Progenitor cell of endocrine pancreas (in vitro differentiated cells): Measurements from ENCODE around the gene ZBTB34. TPM values are rescaled to one million over a fixed set of nuclear protein-coding genes. Genes with fewer than 3 reads are reported as not detected.
"Not testable (repeated sequence)": the region's sequence is repeated elsewhere in the genome, so short reads cannot be mapped to it uniquely, and the experiment has no call there.

ENCODE experiments used
- DNase-seq: peaks from one replicate; pipeline ENCODE4 v3.0.0; 2021; ENCODE audit warnings: low spot score; ENCODE audit not compliant: unreplicated experiment
- H3K27ac Mint-ChIP-seq: 2 replicates; pipeline ENCODE4 v1.8.0; 2021; ENCODE audit warnings: mild to moderate bottlenecking, moderate library complexity, mixed read lengths
- H3K27me3 Mint-ChIP-seq: 2 replicates; pipeline ENCODE4 v1.8.0; 2021; ENCODE audit warnings: mixed read lengths
- H3K36me3 Mint-ChIP-seq: 2 replicates; pipeline ENCODE4 v1.8.0; 2022; ENCODE audit warnings: mixed read lengths; ENCODE audit not compliant: insufficient read depth
- H3K4me1 Mint-ChIP-seq: 2 replicates; pipeline ENCODE4 v1.8.0; 2021; ENCODE audit warnings: low read depth, mixed read lengths
- H3K4me3 Mint-ChIP-seq: 2 replicates; pipeline ENCODE4 v1.8.0; 2021; ENCODE audit warnings: low read depth, mild to moderate bottlenecking, moderate library complexity, mixed read lengths
- H3K9me3 Mint-ChIP-seq: 2 replicates; pipeline ENCODE4 v1.8.0; 2021; ENCODE audit warnings: low read depth, mixed read lengths
- total RNA-seq: library from RNA; stranded (reverse); gene quantifications from 2 replicates; pipeline ENCODE4 v1.2.1, GENCODE V29; 2021
- TF ChIP-seq, protein P1 (sequence below): fragments of 200-600 bp; sonication (generic); IDR thresholded peaks from one replicate; pipeline ENCODE4 v1.5.0; 2021; ENCODE audit warnings: antibody characterized with exemption, mild to moderate bottlenecking; ENCODE audit not compliant: unreplicated experiment

ZBTB34 gene
- total RNA-seq, 1 donor from 2014 or later: 21.5 TPM

DNA sequence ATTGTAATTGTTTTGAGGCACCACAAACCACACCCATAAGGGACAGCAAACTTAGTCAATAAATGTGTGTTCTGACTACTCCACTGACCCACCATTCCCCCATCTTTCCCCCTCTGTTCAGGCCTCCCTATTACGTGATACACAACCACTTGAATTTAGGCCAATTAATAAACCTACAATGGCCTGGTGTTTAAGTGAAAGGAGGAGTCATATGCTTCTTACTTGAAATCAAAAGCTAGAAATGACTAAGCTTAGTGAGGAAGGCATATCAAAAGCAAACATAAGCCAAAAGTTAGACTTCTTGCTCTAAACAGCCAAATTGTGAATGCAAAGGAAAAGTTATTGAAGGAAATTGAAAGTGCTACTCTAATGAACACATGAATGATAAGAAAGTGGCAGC, 41.0 kb upstream of the ZBTB34 start:
- TF ChIP-seq, protein P1, sequence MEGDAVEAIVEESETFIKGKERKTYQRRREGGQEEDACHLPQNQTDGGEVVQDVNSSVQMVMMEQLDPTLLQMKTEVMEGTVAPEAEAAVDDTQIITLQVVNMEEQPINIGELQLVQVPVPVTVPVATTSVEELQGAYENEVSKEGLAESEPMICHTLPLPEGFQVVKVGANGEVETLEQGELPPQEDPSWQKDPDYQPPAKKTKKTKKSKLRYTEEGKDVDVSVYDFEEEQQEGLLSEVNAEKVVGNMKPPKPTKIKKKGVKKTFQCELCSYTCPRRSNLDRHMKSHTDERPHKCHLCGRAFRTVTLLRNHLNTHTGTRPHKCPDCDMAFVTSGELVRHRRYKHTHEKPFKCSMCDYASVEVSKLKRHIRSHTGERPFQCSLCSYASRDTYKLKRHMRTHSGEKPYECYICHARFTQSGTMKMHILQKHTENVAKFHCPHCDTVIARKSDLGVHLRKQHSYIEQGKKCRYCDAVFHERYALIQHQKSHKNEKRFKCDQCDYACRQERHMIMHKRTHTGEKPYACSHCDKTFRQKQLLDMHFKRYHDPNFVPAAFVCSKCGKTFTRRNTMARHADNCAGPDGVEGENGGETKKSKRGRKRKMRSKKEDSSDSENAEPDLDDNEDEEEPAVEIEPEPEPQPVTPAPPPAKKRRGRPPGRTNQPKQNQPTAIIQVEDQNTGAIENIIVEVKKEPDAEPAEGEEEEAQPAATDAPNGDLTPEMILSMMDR: no peak
- no peak for DNase-seq
- H3K36me3 Mint-ChIP-seq: peaks cover 56% of the 10 kb centered on the region
- H3K27ac Mint-ChIP-seq: no peak overlapping the region
- peaks cover 8% of the 10 kb centered on the region for H3K4me1 Mint-ChIP-seq
- peaks cover 23% of the 10 kb centered on the region for H3K9me3 Mint-ChIP-seq
- no peaks in the 10 kb centered on the region for H3K27me3 Mint-ChIP-seq
- no peak overlapping the region for H3K4me3 Mint-ChIP-seq

DNA sequence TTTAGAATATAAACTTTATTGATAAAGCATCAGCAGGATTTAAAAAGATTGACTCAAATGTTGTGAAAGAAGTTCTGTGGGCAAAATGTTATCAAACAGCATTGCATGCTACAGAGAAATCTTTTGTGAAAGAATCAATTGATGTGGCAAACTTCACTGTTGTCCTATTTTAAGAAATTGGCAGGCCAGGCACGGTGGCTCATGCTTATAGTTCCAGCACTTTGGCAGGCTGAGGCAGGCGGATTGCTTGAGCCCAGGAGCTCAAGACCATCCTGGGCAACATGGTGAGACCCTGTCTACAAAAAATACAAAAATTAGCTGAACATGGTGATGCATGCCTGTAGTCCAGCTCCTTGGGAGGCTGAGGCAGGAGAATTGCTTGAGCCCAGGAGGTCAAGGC, 38.2 kb upstream of the ZBTB34 start:
- TF ChIP-seq, protein P1: no peak
- no peak overlapping the region for H3K4me3 Mint-ChIP-seq
- H3K9me3 Mint-ChIP-seq: peaks cover 13% of the 10 kb centered on the region
- H3K27me3 Mint-ChIP-seq: no peaks in the 10 kb centered on the region
- peaks cover 19% of the 10 kb centered on the region for H3K4me1 Mint-ChIP-seq
- DNase-seq: no peak
- peak overlapping the region; percentile 78 for H3K27ac Mint-ChIP-seq
- H3K36me3 Mint-ChIP-seq: peaks cover 46% of the 10 kb centered on the region

DNA sequence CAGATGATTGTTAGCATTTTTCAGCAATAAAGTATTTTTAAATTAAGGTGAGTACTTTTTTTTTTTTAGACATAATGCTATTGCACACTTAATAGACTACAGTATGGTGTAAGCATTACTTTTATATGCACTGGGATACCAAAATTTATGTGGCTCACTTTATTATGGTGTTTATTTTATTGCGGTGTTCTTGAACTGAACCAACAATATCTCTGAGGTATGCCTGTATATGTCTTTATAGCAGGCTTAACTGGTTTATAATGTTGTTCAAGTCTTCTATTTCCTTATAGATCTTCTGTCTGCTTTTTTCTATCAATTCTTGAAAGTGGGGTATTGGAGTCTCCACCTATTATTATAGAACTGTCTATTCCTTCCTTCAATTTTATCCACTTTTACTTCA, 37.6 kb upstream of the ZBTB34 start:
- H3K4me3 Mint-ChIP-seq: no peak overlapping the region
- no peak for DNase-seq
- no peaks in the 10 kb centered on the region for H3K27me3 Mint-ChIP-seq
- peaks cover 42% of the 10 kb centered on the region for H3K36me3 Mint-ChIP-seq
- TF ChIP-seq, protein P1: no peak
- peaks cover 13% of the 10 kb centered on the region for H3K9me3 Mint-ChIP-seq
- H3K4me1 Mint-ChIP-seq: peaks cover 19% of the 10 kb centered on the region
- peak overlapping the region; percentile 78 for H3K27ac Mint-ChIP-seq

DNA sequence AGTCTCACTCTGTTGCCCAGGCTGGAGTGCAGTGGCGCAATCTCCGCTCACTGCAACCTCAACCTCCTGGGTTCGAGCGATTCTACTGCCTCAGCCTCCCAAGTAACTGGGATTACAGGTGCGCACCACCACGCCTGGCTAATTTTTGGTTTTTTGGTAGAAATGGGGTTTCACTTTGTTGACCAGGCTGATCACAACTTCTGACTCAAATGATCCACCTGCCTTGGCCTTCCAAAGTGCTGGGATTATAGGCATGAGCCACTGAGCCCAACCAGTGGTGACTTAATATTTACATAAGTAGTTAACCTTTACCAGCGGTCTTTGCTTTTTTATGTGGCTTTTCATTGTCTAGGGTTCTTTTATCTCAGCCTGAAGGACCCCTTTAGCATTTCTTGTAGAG, 36.4 kb upstream of the ZBTB34 start:
- H3K9me3 Mint-ChIP-seq: not testable (repeated sequence)

DNA sequence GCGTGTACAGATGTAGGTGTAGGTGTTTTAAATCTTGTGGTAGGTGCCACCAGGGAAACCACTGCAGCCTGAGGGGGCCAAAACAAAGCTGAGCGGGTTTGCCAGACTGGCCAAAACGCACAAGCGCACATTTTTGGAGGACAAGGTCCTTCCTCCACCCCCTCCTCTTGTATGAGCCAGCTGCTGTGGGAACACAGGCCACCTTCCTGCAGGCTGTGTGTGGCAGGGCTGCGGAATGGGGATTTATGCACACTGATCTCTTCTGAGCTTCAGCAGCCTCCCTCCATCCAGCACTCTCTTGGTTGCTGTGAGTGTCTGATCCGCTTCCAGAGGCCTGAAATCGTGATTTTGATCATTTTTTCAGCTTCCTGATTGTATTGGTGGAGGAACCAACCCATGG, 33.2 kb upstream of the ZBTB34 start:
- DNase-seq: no peak
- H3K4me1 Mint-ChIP-seq: peaks cover 23% of the 10 kb centered on the region
- H3K27me3 Mint-ChIP-seq: no peaks in the 10 kb centered on the region
- peaks cover 17% of the 10 kb centered on the region for H3K36me3 Mint-ChIP-seq
- TF ChIP-seq, protein P1: no peak
- no peak overlapping the region for H3K27ac Mint-ChIP-seq
- no peaks in the 10 kb centered on the region for H3K9me3 Mint-ChIP-seq
- no peak overlapping the region for H3K4me3 Mint-ChIP-seq

More for the DNA sequence above, 36.4 kb upstream of the ZBTB34 start:
- Mint-ChIP-seq H3K36me3 (peaks cover 32% of the 10 kb centered on the region), H3K4me1 (peaks cover 23% of the 10 kb centered on the region), H3K27ac (peak overlapping the region; percentile 89)
- not testable (repeated sequence) for H3K4me3 Mint-ChIP-seq, DNase-seq, H3K27me3 Mint-ChIP-seq

DNA sequence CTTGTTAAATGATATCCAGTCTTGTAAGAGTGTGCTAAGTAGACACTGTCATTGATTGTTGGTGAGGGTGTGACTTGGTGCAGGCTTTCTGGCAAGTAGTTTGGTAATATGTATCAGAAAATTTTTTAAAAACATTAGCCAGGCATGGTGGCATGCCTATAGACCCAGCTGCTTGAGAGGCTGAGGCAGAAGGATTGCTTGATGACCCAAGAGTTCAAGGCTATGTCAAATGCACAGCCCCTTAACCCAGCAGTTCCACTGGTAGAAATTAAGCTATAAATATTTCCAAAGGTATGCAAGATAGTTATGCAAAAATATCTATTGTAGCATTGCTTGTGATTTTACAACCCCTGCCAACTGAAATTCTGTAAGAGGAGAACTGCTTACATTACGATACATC, 31.4 kb upstream of the ZBTB34 start:
- DNase-seq: no peak
- Mint-ChIP-seq H3K4me3 (no peak overlapping the region), H3K36me3 (peaks cover 23% of the 10 kb centered on the region), H3K27ac (no peak overlapping the region), H3K27me3 (no peaks in the 10 kb centered on the region), H3K9me3 (no peaks in the 10 kb centered on the region), H3K4me1 (peaks cover 17% of the 10 kb centered on the region)
- TF ChIP-seq, protein P1: no peak
